H9 (cell line): ENCODE measurements around the gene MRPL41. TPM values are rescaled to one million over a fixed set of nuclear protein-coding genes. Genes with fewer than 3 reads are reported as not detected.

Source experiments
- DNase-seq: peaks from one replicate; pipeline ENCODE4 v3.0.0-alpha.2; 2017
- H2AFZ ChIP-seq: one replicate; pipeline ENCODE4 v1.6.1; 2013; ENCODE audit warnings: mild to moderate bottlenecking, low read length, control low read depth, moderate library complexity
- H2AK5ac ChIP-seq: 2 replicates; pipeline ENCODE4 v1.6.1; 2013; ENCODE audit warnings: low read length, control low read depth, mixed read lengths; ENCODE audit not compliant: insufficient read length
- H2BK120ac ChIP-seq: one replicate; pipeline ENCODE4 v1.6.1; 2013; ENCODE audit warnings: low read depth, mild to moderate bottlenecking, low read length, control low read depth, inconsistent platforms; ENCODE audit not compliant: poor library complexity, severe bottlenecking
- H2BK12ac ChIP-seq: 2 replicates; pipeline ENCODE4 v1.6.1; 2013; ENCODE audit warnings: low read length, control low read depth, mixed read lengths, low read depth; ENCODE audit not compliant: insufficient read length
- H2BK15ac ChIP-seq: 2 replicates; pipeline ENCODE4 v1.6.1; 2013; ENCODE audit warnings: low read depth, low read length, control low read depth
- H2BK20ac ChIP-seq: one replicate; pipeline ENCODE4 v1.6.1; 2013; ENCODE audit warnings: low read depth, mild to moderate bottlenecking, low read length, control low read depth, inconsistent platforms; ENCODE audit not compliant: poor library complexity, severe bottlenecking
- H2BK5ac ChIP-seq: 2 replicates; pipeline ENCODE4 v1.6.1; 2013; ENCODE audit warnings: low read length, control low read depth, mixed read lengths; ENCODE audit not compliant: insufficient read length
- H3K14ac ChIP-seq: 2 replicates; pipeline ENCODE4 v1.6.1; 2013; ENCODE audit warnings: low read length, control low read depth; ENCODE audit not compliant: insufficient read depth
- H3K18ac ChIP-seq: 2 replicates; pipeline ENCODE4 v1.6.1; 2013; ENCODE audit warnings: low read depth, mild to moderate bottlenecking, mixed read lengths, low read length, control low read depth; ENCODE audit not compliant: insufficient read length
- H3K23ac ChIP-seq: 2 replicates; pipeline ENCODE4 v1.6.1; 2013; ENCODE audit warnings: low read length, control low read depth, mixed read lengths, low read depth; ENCODE audit not compliant: insufficient read length
- H3K23me2 ChIP-seq: 2 replicates; pipeline ENCODE4 v1.6.1; 2013; ENCODE audit warnings: low read depth, mild to moderate bottlenecking, mixed read lengths, low read length, control low read depth; ENCODE audit not compliant: insufficient read length, poor library complexity, severe bottlenecking
- H3K27ac ChIP-seq: 2 replicates; pipeline ENCODE4 v1.5.1; 2013; ENCODE audit warnings: low read length, control low read depth, mixed read lengths, low read depth; ENCODE audit not compliant: insufficient read length
- H3K27me3 ChIP-seq: 2 replicates; pipeline ENCODE4 v1.6.1; 2013; ENCODE audit warnings: low read length, control low read depth, inconsistent platforms; ENCODE audit not compliant: insufficient read depth
- H3K4ac ChIP-seq: 2 replicates; pipeline ENCODE4 v1.6.1; 2013; ENCODE audit warnings: low read depth, mild to moderate bottlenecking, control low read depth, inconsistent platforms, low read length, moderate library complexity
- H3K4me1 ChIP-seq: 2 replicates; pipeline ENCODE4 v1.6.1; 2013; ENCODE audit warnings: low read length, control low read depth, inconsistent platforms; ENCODE audit not compliant: insufficient read depth
- H3K4me2 ChIP-seq: 2 replicates; pipeline ENCODE4 v1.6.1; 2013; ENCODE audit warnings: low read length, control low read depth, mixed read lengths; ENCODE audit not compliant: insufficient read length, insufficient read depth
- H3K56ac ChIP-seq: 2 replicates; pipeline ENCODE4 v1.6.1; 2013; ENCODE audit warnings: low read depth, mild to moderate bottlenecking, mixed read lengths, low read length, control low read depth; ENCODE audit not compliant: insufficient read length
- H3K79me1 ChIP-seq: 2 replicates; pipeline ENCODE4 v1.6.1; 2013; ENCODE audit warnings: low read depth, mild to moderate bottlenecking, moderate library complexity, low read length, control low read depth, inconsistent platforms; ENCODE audit not compliant: insufficient read depth, poor library complexity, severe bottlenecking
- H3K79me2 ChIP-seq: 2 replicates; pipeline ENCODE4 v1.6.1; 2013; ENCODE audit warnings: low read length, control low read depth, inconsistent platforms; ENCODE audit not compliant: insufficient read depth
- H3K9ac ChIP-seq: 2 replicates; pipeline ENCODE4 v1.6.1; 2013; ENCODE audit warnings: low read length, control low read depth, mixed read lengths; ENCODE audit not compliant: insufficient read length; ENCODE audit errors: extremely low read depth
- H3K9me3 ChIP-seq: one replicate; pipeline ENCODE4 v1.6.1; 2013; ENCODE audit warnings: low read depth, low read length, inconsistent platforms; ENCODE audit not compliant: control insufficient read depth
- H3T11ph ChIP-seq: one replicate; pipeline ENCODE4 v1.6.1; 2013; ENCODE audit warnings: mild to moderate bottlenecking, low read length, control low read depth, inconsistent platforms
- H4K20me1 ChIP-seq: one replicate; pipeline ENCODE4 v1.6.1; 2013; ENCODE audit not compliant: control insufficient read depth, insufficient read length, insufficient read depth
- H4K5ac ChIP-seq: 2 replicates; pipeline ENCODE4 v1.6.1; 2013; ENCODE audit warnings: low read depth, mild to moderate bottlenecking, mixed read lengths, low read length, control low read depth; ENCODE audit not compliant: insufficient read length
- H4K8ac ChIP-seq: replicated peaks from 2 replicates; pipeline ENCODE4 v1.6.1; 2013; ENCODE audit warnings: low read length, control low read depth, mixed read lengths, low read depth; ENCODE audit not compliant: insufficient read length
- H4K91ac ChIP-seq: 2 replicates; pipeline ENCODE4 v1.6.1; 2013; ENCODE audit warnings: low read depth, mild to moderate bottlenecking, moderate library complexity, mixed read lengths, low read length, control low read depth; ENCODE audit not compliant: insufficient read length
- H3K27ac Mint-ChIP-seq, 3 experiments: 2 replicates in 2 of 3; 3 replicates in 1 of 3; pipeline ENCODE4 v1.8.0; 2020 to 2021; ENCODE audit warnings: mixed read lengths in 3 of 3, mild to moderate bottlenecking in 1 of 3, moderate library complexity in 1 of 3
- H3K27me3 Mint-ChIP-seq: 2 replicates; pipeline ENCODE4 v1.8.0; 2021; ENCODE audit warnings: low read depth, mild to moderate bottlenecking, moderate library complexity, mixed read lengths
- H3K36me3 Mint-ChIP-seq, 3 experiments: 2 replicates in 2 of 3; 3 replicates in 1 of 3; pipeline ENCODE4 v1.8.0; 2020 to 2021; ENCODE audit warnings: low read depth in 3 of 3, mixed read lengths in 3 of 3; ENCODE audit not compliant: insufficient read depth in 1 of 3
- H3K4me1 Mint-ChIP-seq, 2 experiments: 2 replicates each; pipeline ENCODE4 v1.8.0; 2020; ENCODE audit warnings: mixed read lengths in 2 of 2
- H3K4me3 Mint-ChIP-seq, 2 experiments: 2 replicates in 1 of 2; 3 replicates in 1 of 2; pipeline ENCODE4 v1.8.0; 2020 to 2021; ENCODE audit warnings: mild to moderate bottlenecking in 2 of 2, mixed read lengths in 2 of 2, moderate library complexity in 1 of 2
- H3K9me3 Mint-ChIP-seq, 2 experiments: 2 replicates in 1 of 2; 3 replicates in 1 of 2; pipeline ENCODE4 v1.8.0; 2020; ENCODE audit warnings: mild to moderate bottlenecking in 2 of 2, mixed read lengths in 2 of 2, moderate library complexity in 1 of 2
- CTCF ChIP-seq: fragments of 200-600 bp; sonication (generic); conservative IDR thresholded peaks from 3 replicates; pipeline ENCODE4 v1.8.0; 2021; ENCODE audit warnings: antibody characterized with exemption, mild to moderate bottlenecking
- WGBS: extraction: QIAGEN DNeasy Blood & Tissue Kit; methylation state at CpG from one replicate; pipeline ENCODE4 v1.1.7; 2013; ENCODE audit warnings: missing lambda C conversion rate, low lambda C conversion rate, mixed read lengths; ENCODE audit not compliant: insufficient read length; ENCODE audit errors: extremely low coverage; 5-methylcytosine and 5-hydroxymethylcytosine counted together
- total RNA-seq: library from RNA; stranded (reverse); gene quantifications from 2 replicates; pipeline ENCODE4 v1.2.1, GENCODE V29; 2021

MRPL41 gene
- total RNA-seq, 1 experiment from 2014 or later, result 52.2 TPM

- no peak overlapping the region for H3K4me3 Mint-ChIP-seq
- H3K9me3 ChIP-seq, result no peaks in the 10 kb centered on the region
- no peak overlapping the region for H3K14ac ChIP-seq
- no peak overlapping the region for H3K56ac ChIP-seq
- no peak overlapping the region for H2BK5ac ChIP-seq
- H3K23ac ChIP-seq, result no peak overlapping the region
- no peak overlapping the region for H3K18ac ChIP-seq
- H2AK5ac ChIP-seq, result no peak overlapping the region
- H3K27me3 ChIP-seq, result no peaks in the 10 kb centered on the region
- H3K23me2 ChIP-seq, result no peaks in the 10 kb centered on the region
- H2BK12ac ChIP-seq, result no peak overlapping the region
- DNase-seq, result no peak
- H3K79me2 ChIP-seq, result no peaks in the 10 kb centered on the region
- no peak overlapping the region for H2AFZ ChIP-seq
- no peaks in the 10 kb centered on the region for H4K20me1 ChIP-seq
- H3K27me3 Mint-ChIP-seq, result peaks cover 25% of the 10 kb centered on the region
- no peak overlapping the region for H2BK20ac ChIP-seq
- no peak overlapping the region for H2BK120ac ChIP-seq
- no peak overlapping the region for H2BK15ac ChIP-seq
- no peaks in the 10 kb centered on the region for H3K4me1 Mint-ChIP-seq
- H3T11ph ChIP-seq, result no peak overlapping the region
- no peak overlapping the region for H3K27ac Mint-ChIP-seq
- peaks cover 4 to 16% (median 16%) of the 10 kb centered on the region in 3 experiments for H3K36me3 Mint-ChIP-seq
- no CpG with 5 or more reads among the region's 28 CpGs for WGBS
- no peak overlapping the region for H4K8ac ChIP-seq
- no peak overlapping the region for H4K91ac ChIP-seq
- H3K4me1 ChIP-seq, result no peaks in the 10 kb centered on the region
- H3K27ac ChIP-seq, result no peak overlapping the region
- H3K9me3 Mint-ChIP-seq, result peaks cover 28 to 78% of the 10 kb centered on the region in 2 experiments
- no peaks in the 10 kb centered on the region for H3K79me1 ChIP-seq
- no peak for TF ChIP-seq CTCF
- no peak overlapping the region for H3K4me2 ChIP-seq
- no peak overlapping the region for H3K4ac ChIP-seq
- no peak overlapping the region for H3K9ac ChIP-seq
- H4K5ac ChIP-seq, result no peak overlapping the region
Measured at GRCh38 chr9:137505421-137506140, 46.1 kb upstream of the MRPL41 start.
